NCI-H2107 treated with DMSO at 0.1 percent for 48 hours (cell line): Measurements from ENCODE around the gene DEPDC5.

Experiments used
- DNase-seq: peaks from one replicate; lab custom pipeline; 2025; ENCODE audit not compliant: unreplicated experiment; lab: John Stamatoyannopoulos, UW

The DEPDC5 gene

DNA sequence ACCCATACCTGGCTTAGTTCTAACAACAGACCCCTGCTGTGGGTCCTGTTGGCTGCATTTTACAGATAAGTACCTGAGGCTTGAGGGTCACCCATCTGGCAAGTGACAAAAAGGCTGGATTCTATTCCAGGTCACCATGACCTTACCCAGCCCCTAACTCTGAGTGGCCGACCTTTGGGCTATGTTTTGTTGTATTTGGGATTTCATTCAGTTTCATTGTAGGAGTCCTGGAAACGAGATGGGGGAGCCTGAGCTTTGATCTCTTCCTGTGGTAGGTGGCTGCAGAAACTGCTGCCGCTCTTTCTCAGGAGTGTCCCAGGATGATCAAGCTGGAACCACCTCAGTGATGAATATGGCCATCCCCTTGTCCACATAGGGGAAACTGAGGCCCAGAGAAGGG, 165.9 kb downstream of the DEPDC5 start:
- no peak for DNase-seq

DNA sequence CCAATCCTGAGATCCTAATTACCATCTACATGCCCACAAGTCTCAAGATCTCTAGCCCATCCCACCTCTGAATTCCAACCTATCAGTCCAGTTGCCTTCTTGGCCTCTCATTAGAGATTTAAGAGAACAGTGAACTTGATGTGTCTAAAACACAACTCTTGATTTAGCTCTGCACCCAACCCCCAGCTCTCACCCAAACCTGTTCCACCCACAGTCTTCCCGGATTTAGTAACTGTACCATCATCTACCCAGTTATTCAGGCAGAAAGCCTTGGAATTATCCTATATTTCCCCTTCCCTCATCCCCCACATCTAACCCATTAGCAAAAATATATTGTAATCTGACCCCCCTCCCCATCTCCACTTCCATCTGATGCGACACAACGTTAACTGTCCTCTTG, 166.5 kb downstream of the DEPDC5 start:
- no peak for DNase-seq

DNA sequence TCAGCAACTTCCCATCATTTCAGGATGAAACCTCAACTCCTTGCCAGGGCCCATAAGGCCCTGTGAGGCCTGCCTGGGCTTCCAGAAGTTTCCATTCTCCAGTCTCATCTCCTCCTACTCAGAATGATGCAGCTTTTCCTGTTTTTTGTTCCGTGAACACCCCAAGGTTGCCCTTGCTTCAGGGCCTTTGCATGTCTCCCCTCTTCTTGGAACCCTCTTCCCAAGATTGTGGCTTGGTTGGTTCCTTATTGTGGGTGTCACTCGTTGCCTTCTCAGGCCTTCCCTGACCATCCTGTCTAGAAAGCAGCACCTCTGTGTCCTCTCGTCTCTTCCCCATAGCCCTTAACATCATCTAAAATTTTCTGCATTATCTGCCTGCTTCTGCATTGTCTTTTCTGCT, 167.3 kb downstream of the DEPDC5 start:
- no peak for DNase-seq

DNA sequence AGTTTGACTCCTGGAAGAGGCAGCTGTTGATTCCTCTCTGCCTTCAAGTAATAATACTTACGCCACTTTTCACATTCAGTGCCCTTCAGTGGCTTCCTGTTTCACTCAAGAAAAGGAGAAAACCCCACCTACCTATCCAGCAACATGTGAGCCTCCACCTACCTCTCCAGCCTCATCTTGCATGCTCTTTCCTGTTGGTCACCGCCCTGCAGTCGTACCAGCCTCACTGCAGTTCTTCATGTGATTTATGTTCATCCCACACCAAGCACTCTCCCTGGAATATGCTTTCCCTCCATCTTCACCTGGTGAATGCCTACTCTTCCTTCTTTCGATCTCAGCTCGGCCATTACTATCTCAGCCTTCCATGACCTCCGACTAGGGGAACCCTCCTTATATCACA, 168.7 kb downstream of the DEPDC5 start:
- no peak for DNase-seq

DNA sequence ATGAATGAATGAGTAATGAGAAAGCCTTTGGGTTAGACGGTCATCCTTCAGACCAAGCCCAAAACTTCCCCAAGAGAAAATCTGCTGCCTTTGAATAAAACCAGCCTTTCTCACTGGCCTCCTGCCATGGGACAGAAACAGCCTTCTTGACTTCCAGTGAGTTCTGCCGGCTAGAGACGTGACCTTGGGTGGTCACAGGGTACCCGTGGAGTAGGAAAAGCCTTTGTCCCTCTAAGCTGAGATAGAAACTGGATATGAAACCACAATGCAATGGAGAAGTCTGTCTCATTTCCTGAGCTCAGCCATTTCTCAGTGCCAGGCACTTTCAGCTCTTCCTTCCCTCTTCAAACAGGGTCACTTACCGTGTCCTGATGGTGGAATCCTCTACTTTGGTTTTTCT, 169.3 kb downstream of the DEPDC5 start:
- DNase-seq, result no peak

- DNase-seq, result no peak
These were observed 169.9 kb downstream of the DEPDC5 start for GRCh38 chr22:31923747-31924146.

- no peak for DNase-seq
These were observed 171.2 kb downstream of the DEPDC5 start for GRCh38 chr22:31925056-31925455.

GRCh38 chr22:31926024-31926423, 172.2 kb downstream of the DEPDC5 start:
- DNase-seq, result no peak

DNA sequence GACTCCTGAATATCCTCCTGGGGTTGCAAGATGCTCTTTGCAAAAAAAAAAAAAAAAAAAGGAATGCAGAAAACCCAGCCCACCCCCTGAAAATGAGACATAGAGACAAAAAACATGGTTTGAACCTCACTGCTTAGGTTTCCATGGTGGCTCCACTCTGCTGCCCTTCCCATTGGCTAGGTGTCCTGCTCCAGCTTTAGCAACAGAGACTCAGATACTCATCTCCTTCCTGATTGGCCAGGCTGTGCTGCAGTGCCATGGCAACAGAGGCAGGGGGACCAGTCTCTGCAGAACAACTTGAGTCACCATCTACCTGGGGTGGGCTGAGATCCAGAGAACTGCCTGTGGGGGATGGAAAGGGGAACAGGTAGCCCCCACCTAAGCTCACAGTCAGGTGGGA, 173.2 kb downstream of the DEPDC5 start:
- DNase-seq, result no peak

DNA sequence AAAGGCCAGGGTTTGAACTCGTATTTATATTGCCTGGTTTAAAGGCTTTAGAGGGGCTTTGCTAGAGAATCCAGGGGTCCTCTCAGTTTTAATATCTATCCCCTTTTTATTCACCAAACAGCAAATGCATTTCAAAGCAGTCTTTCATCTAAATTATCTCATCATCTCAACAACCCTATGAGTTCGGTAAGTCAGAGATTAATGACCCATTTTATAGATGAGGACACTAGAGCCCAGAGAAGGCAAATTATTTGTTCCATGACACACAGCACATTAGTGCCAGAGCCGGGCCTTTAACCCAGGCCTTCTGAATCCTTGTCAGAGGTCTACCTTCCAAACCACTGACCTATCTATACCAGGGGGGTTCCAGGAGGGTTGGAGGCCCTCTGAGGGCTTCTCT, 173.7 kb downstream of the DEPDC5 start:
- no peak for DNase-seq

DNA sequence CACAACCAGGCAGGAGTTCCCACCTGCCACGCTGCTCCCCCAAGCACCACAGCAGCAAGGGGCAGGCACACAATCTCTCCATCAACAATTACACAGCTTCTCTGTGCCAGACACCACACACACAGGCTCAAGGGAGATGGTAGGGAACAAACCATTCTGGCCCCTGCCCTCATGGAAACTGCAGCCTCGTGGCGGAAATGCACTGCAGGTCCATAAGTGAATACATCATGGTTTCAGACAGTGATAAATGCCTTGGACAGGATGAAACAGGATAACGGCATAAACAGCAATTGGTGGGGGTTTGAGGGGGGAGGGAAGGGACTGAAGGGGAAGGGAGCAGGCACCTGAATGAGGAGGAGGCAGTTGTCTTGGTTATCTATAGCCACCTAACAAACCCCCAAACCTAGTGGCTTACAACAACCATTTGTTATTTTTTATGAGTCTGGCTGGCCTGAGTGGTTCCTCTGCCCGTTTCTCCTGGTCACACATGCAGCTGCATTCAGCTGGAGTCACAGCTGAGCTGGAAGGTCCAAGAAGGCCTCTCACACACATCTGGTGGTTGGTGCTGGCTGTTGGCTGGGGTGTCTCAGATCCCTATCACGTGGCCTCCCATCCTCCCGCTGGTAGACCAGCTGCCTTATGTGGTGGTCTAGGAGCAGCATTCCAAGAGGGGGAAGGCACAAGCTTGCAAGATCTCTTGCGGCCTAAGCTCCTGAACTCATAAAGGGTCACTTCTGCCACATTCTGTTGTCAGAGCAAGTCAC, 175.5 kb downstream of the DEPDC5 start:
- DNase-seq, result no peak

DNA sequence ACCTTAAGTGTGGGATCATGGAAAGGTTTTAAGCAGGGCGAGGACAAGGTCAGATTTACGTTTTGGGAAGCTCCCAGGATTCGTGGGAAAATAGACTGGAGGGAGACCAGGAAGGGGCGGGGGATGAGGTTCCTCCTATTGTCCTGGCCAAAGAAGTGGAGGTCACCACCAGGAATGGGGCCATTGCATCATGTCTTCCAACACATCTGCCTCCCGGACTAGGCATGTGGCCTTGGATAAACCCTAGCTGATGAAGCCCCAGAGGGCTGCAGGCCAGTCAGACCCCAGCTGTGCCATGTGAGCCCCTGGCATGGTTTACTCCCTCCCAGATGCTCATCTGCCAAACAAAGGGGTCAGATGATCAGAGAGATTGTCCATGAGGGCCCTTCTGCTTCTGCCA, 179.0 kb downstream of the DEPDC5 start:
- DNase-seq, result no peak

GRCh38 chr22:31933406-31933805, 179.6 kb downstream of the DEPDC5 start:
- no peak for DNase-seq

GRCh38 chr22:31933816-31934482, 180.1 kb downstream of the DEPDC5 start:
- DNase-seq, result no peak

- no peak for DNase-seq
These were observed 182.3 kb downstream of the DEPDC5 start for GRCh38 chr22:31935961-31936635.

- no peak for DNase-seq
These were observed 183.5 kb downstream of the DEPDC5 start for GRCh38 chr22:31937341-31937740.

GRCh38 chr22:31938296-31938695, 184.5 kb downstream of the DEPDC5 start:
- no peak for DNase-seq

GRCh38 chr22:31940506-31940905, 186.7 kb downstream of the DEPDC5 start:
- no peak for DNase-seq

GRCh38 chr22:31942091-31942490, 188.3 kb downstream of the DEPDC5 start:
- no peak for DNase-seq

- no peak for DNase-seq
These were observed 189.6 kb downstream of the DEPDC5 start for GRCh38 chr22:31943206-31943977.

DNA sequence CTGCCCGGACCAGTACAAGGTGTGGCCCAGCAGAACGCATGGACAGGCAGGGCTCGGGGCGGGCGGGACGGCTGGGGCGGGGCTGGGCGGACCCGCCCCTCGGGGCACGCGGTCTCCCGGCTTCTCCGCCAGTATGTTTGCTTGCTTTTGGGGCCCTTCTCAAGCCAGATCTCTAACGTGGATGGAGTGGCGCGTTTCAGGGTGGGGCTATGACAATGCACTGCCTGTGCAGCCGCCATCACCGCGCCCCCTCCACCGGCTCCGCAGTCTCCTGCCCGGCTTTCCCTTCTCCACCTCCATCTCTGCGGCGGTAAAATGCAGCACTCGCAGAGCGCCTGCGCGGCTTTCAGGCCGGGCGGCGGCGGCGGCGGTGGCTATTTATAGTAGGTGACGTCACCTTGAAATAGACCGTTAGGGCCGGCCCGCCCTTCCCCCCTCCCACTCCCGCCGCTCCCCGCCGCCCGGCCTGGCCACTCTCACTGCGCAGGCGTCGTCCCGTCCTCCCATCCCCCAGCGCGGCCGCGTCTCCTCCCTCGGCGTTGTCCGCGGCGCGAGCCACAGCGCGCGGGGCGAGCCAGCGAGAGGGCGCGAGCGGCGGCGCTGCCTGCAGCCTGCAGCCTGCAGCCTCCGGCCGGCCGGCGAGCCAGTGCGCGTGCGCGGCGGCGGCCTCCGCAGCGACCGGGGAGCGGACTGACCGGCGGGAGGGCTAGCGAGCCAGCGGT, 190.3 kb downstream of the DEPDC5 start, which contains the start of gene YWHAH:
TSS of gene YWHAH (plus strand) at position 558 of the 722 bp plus-strand sequence. CDS start 199 bp downstream, outside the sequence.
- DNase-seq, result peak; percentile 51
